B cell (primary cell): ENCODE results near the gene BABAM2. TPM values are rescaled to one million over a fixed set of nuclear protein-coding genes. Genes with fewer than 3 reads are reported as not detected.

Source experiments
- ATAC-seq: fragments of 200-7000 bp; cut with Tn5 transposase; one replicate; pipeline ENCODE4 v1.10.0; 2021; ENCODE audit warnings: low read depth, mild to moderate bottlenecking, moderate number of reproducible peaks, moderate library complexity
- CTCF ChIA-PET: fragments of 350-600 bp; sonication (Branson Sonifier 250); formaldehyde crosslinking; loops from one replicate; lab custom pipeline; 2021; ENCODE audit warnings: antibody characterized with exemption, inconsistent platforms; lab: Charles Lee
- POLR2A ChIA-PET: fragments of 350-600 bp; sonication (Branson Sonifier 250); formaldehyde crosslinking; loops from one replicate; lab custom pipeline; 2021; ENCODE audit warnings: antibody characterized with exemption; lab: Charles Lee
- DNase-seq: peaks from one replicate; pipeline ENCODE4 v3.0.0; 2013
- H2AFZ ChIP-seq: 2 replicates; pipeline ENCODE4 v1.6.1; 2012; ENCODE audit warnings: mild to moderate bottlenecking, low read depth, low read length; ENCODE audit not compliant: insufficient read depth, poor library complexity, severe bottlenecking
- H3K27ac ChIP-seq, 2 donors: 1 replicate in 1 of 2; 2 replicates in 1 of 2; pipeline ENCODE4 v1.5.1; 2012 to 2013; ENCODE audit warnings: low read length in 2 of 2, mild to moderate bottlenecking in 2 of 2, moderate library complexity in 1 of 2
- H3K27me3 ChIP-seq, 4 experiments: fragments of 200-600 bp in 1 of 4; sonication (generic) in 1 of 4; replicated peaks in 1 of 4; 1 replicate in 2 of 4; 2 replicates in 2 of 4; pipeline versions ENCODE4 v1.6.1 to v1.7.0; 2013 to 2016; ENCODE audit warnings: low read length in 3 of 4, mild to moderate bottlenecking in 2 of 4, mixed read lengths in 1 of 4, moderate library complexity in 1 of 4; ENCODE audit not compliant: insufficient read depth in 4 of 4, control insufficient read depth in 3 of 4; ENCODE audit errors: control extremely low read depth in 1 of 4
- H3K36me3 ChIP-seq, 2 experiments: replicated peaks in 1 of 2; 1 replicate in 1 of 2; 2 replicates in 1 of 2; pipeline versions ENCODE4 v1.6.1 to v1.7.1; 2013; ENCODE audit warnings: low read length in 1 of 2; ENCODE audit not compliant: insufficient read depth in 2 of 2, control insufficient read depth in 1 of 2; ENCODE audit errors: control extremely low read depth in 1 of 2, extremely low read depth in 1 of 2
- H3K4me1 ChIP-seq, 2 donors: fragments of 200-600 bp in 1 of 2; sonication (generic) in 1 of 2; 1 replicate in 1 of 2; 2 replicates in 1 of 2; pipeline versions ENCODE4 v1.5.1 to v1.6.1; 2013 to 2017; ENCODE audit warnings: low read length in 2 of 2; ENCODE audit not compliant: control insufficient read depth in 2 of 2, insufficient read depth in 2 of 2
- H3K4me2 ChIP-seq: replicated peaks from 2 replicates; pipeline ENCODE3; 2012; ENCODE audit warnings: mild to moderate bottlenecking, low read depth, low read length; ENCODE audit not compliant: poor library complexity, severe bottlenecking
- H3K4me3 ChIP-seq, 5 experiments: fragments of 200-600 bp in 1 of 5; sonication (generic) in 1 of 5; 1 replicate in 3 of 5; 2 replicates in 2 of 5; pipeline versions ENCODE4 v1.5.1 to v1.7.0; 2011 to 2016; ENCODE audit warnings: low read length in 4 of 5, mild to moderate bottlenecking in 4 of 5, low read depth in 2 of 5, control low read depth in 1 of 5, moderate library complexity in 1 of 5; ENCODE audit not compliant: insufficient read depth in 1 of 5; ENCODE audit errors: control extremely low read depth in 1 of 5, extremely low read depth in 1 of 5
- H3K79me2 ChIP-seq: fragments of 200-600 bp; sonication (generic); one replicate; pipeline ENCODE4 v1.6.0; 2016; ENCODE audit warnings: low read length; ENCODE audit not compliant: control insufficient read depth, insufficient read depth
- H3K9ac ChIP-seq: fragments of 200-600 bp; sonication (generic); 2 replicates; pipeline ENCODE4 v1.6.1; 2017; ENCODE audit warnings: mild to moderate bottlenecking, low read length, moderate library complexity
- H3K9me3 ChIP-seq, 3 donors: one replicate each; pipeline versions ENCODE4 v1.6.1 to v1.7.1; 2013; ENCODE audit warnings: low read length in 2 of 3; ENCODE audit not compliant: control insufficient read depth in 2 of 3, insufficient read depth in 1 of 3; ENCODE audit errors: control extremely low read depth in 1 of 3
- H4K20me1 ChIP-seq: 2 replicates; pipeline ENCODE4 v1.6.0; 2012; ENCODE audit warnings: mild to moderate bottlenecking, low read length; ENCODE audit not compliant: insufficient read depth, control insufficient read depth, poor library complexity, severe bottlenecking
- H3K27ac Mint-ChIP-seq: one replicate; pipeline ENCODE4 v1.8.0; 2021; ENCODE audit warnings: mixed read lengths
- H3K27me3 Mint-ChIP-seq: one replicate; pipeline ENCODE4 v1.8.0; 2021; ENCODE audit warnings: mixed read lengths
- H3K4me1 Mint-ChIP-seq: one replicate; pipeline ENCODE4 v1.8.0; 2021; ENCODE audit warnings: mixed read lengths
- H3K4me3 Mint-ChIP-seq: one replicate; pipeline ENCODE4 v1.8.0; 2021; ENCODE audit warnings: mixed read lengths
- H3K9me3 Mint-ChIP-seq: one replicate; pipeline ENCODE4 v1.8.0; 2022; ENCODE audit warnings: mixed read lengths; ENCODE audit not compliant: insufficient read depth
- EZH2 ChIP-seq: IDR thresholded peaks from 2 replicates; pipeline ENCODE4 v1.6.1; 2012; ENCODE audit warnings: borderline replicate concordance, low read depth, mild to moderate bottlenecking, moderate library complexity, low read length; ENCODE audit not compliant: insufficient read depth, poor library complexity, severe bottlenecking
- WGBS: methylation state at CpG from one replicate; pipeline ENCODE4 v1.1.5; 2013; ENCODE audit warnings: missing lambda C conversion rate; ENCODE audit not compliant: insufficient coverage; 5-methylcytosine and 5-hydroxymethylcytosine counted together
- intact Hi-C: fragments of 100-400 bp; cut with micrococcal nuclease; formaldehyde crosslinking; loops from one replicate; pipeline ENCODE4 v1.10.0; 2022
- polyA plus RNA-seq: library from polyadenylated mRNA; depleted of rRNA; stranded (reverse); fragments of >200 nt; gene quantifications from 2 replicates; pipeline ENCODE4 v1.2.3, GENCODE V29; 2012
- total RNA-seq, 2 donors: library from RNA; stranded (reverse); fragments of 120-200 nt in 1 of 2; gene quantifications; 1 replicate in 1 of 2; 2 replicates in 1 of 2; pipeline versions ENCODE4 v1.2.3 to v1.2.4, GENCODE V29; 2013 to 2022
- TF ChIP-seq, protein P1 (sequence below): fragments of 200-600 bp; IDR thresholded peaks from one replicate; pipeline ENCODE4 v1.8.0; 2022; ENCODE audit warnings: antibody characterized with exemption, mild to moderate bottlenecking

Gene BABAM2
- total and polyA plus RNA-seq, 2 donors (not counting 1 experiment from before 2014, with no cell fraction given): 22.3 to 69.6 TPM

DNA sequence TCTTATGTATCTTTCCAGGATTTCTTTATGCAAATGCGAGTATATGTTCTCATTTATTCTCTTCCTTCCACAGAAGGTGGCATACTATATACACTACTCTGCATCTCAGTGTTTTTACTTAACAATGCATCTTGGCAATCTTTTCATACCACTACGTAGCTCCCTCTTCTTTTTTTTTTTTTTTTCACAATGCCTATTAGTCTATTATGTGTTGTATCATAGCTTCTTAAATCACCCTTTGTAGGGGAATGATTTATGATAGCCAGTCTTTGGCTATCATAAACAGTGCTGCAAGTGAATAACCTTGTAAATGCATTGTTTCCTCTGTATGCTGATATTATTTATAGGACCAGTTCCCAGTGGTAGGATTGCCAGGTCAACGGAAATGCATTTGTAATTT, 204.2 kb downstream of the BABAM2 start:
- H3K36me3 ChIP-seq: no peaks in the 10 kb centered on the region
- 100% methylated on average over 1 of the region's 3 CpGs for WGBS
- H3K4me1 Mint-ChIP-seq: no peaks in the 10 kb centered on the region
- H3K9me3 Mint-ChIP-seq: no peaks in the 10 kb centered on the region
- H3K4me1 ChIP-seq: no peaks in the 10 kb centered on the region
- intact Hi-C loops: no loop called here
- H3K27ac ChIP-seq: no peak overlapping the region
- H3K9ac ChIP-seq: no peak overlapping the region
- H3K4me3 ChIP-seq: no peak overlapping the region
- no peaks in the 10 kb centered on the region for H3K9me3 ChIP-seq
- no peak for ATAC-seq
- no peak overlapping the region for H3K4me3 Mint-ChIP-seq
- H3K4me2 ChIP-seq: no peak overlapping the region
- H4K20me1 ChIP-seq: no peaks in the 10 kb centered on the region
- H3K27me3 Mint-ChIP-seq: no peaks in the 10 kb centered on the region
- no peaks in the 10 kb centered on the region for H3K27me3 ChIP-seq
- TF ChIP-seq, protein P1, sequence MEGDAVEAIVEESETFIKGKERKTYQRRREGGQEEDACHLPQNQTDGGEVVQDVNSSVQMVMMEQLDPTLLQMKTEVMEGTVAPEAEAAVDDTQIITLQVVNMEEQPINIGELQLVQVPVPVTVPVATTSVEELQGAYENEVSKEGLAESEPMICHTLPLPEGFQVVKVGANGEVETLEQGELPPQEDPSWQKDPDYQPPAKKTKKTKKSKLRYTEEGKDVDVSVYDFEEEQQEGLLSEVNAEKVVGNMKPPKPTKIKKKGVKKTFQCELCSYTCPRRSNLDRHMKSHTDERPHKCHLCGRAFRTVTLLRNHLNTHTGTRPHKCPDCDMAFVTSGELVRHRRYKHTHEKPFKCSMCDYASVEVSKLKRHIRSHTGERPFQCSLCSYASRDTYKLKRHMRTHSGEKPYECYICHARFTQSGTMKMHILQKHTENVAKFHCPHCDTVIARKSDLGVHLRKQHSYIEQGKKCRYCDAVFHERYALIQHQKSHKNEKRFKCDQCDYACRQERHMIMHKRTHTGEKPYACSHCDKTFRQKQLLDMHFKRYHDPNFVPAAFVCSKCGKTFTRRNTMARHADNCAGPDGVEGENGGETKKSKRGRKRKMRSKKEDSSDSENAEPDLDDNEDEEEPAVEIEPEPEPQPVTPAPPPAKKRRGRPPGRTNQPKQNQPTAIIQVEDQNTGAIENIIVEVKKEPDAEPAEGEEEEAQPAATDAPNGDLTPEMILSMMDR: no peak
- no peak for TF ChIP-seq EZH2
- no peak overlapping the region for H2AFZ ChIP-seq
- ChIA-PET POLR2A (no interaction called here), CTCF (no interaction called here)
- H3K79me2 ChIP-seq: no peaks in the 10 kb centered on the region
- DNase-seq: no peak
- H3K27ac Mint-ChIP-seq: no peak overlapping the region

DNA sequence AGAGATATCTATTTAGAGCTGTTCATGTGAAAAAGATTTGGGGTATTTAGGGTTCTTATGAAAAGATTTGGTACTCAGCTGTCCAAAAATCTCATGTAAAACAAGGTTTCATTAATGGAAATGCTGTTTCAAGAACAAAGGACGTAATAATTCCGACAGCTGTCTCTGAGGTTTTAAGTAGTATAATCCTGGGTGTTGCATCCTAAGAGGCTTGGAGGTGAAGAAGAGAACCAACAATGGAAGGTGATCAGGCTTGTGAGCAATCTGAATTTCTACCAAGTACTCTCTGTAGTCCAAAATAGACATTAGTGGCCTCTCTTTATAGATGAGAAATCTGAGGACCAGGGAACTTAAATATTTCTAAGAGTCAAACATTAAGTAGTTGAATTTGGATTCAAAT, 205.1 kb downstream of the BABAM2 start:
- no peaks in the 10 kb centered on the region for H3K27me3 ChIP-seq
- DNase-seq (no peak), ATAC-seq (no peak)
- H3K79me2 ChIP-seq: no peaks in the 10 kb centered on the region
- H3K4me3 ChIP-seq: no peak overlapping the region
- Mint-ChIP-seq H3K27me3 (no peaks in the 10 kb centered on the region), H3K4me3 (no peak overlapping the region), H3K9me3 (no peaks in the 10 kb centered on the region), H3K27ac (no peak overlapping the region), H3K4me1 (no peaks in the 10 kb centered on the region)
- no peaks in the 10 kb centered on the region for H3K4me1 ChIP-seq
- POLR2A ChIA-PET: no interaction called here
- no peaks in the 10 kb centered on the region for H3K9me3 ChIP-seq
- H3K9ac ChIP-seq: no peak overlapping the region
- H4K20me1 ChIP-seq: no peaks in the 10 kb centered on the region
- H3K4me2 ChIP-seq: no peak overlapping the region
- H3K36me3 ChIP-seq: no peaks in the 10 kb centered on the region
- WGBS: no CpG with 5 or more reads among the region's 2 CpGs
- H3K27ac ChIP-seq: no peak overlapping the region
- TF ChIP-seq EZH2: no peak
- TF ChIP-seq, protein P1: no peak
- intact Hi-C loops: no loop called here
- no peak overlapping the region for H2AFZ ChIP-seq
- CTCF ChIA-PET: no interaction called here
